GM21528 (cell line): ENCODE data around the gene MAN2C1.
"Not testable (repeated sequence)": the region's sequence is repeated elsewhere in the genome, so short reads cannot be mapped to it uniquely, and the experiment has no call there.

Source experiments
- ATAC-seq: cut with Tn5 transposase; IDR thresholded peaks from one replicate; pipeline ENCODE4 v1.9.1; 2021; ENCODE audit warnings: mild to moderate bottlenecking, moderate library complexity; ENCODE audit not compliant: unreplicated experiment, low FRiP score

The MAN2C1 gene

DNA sequence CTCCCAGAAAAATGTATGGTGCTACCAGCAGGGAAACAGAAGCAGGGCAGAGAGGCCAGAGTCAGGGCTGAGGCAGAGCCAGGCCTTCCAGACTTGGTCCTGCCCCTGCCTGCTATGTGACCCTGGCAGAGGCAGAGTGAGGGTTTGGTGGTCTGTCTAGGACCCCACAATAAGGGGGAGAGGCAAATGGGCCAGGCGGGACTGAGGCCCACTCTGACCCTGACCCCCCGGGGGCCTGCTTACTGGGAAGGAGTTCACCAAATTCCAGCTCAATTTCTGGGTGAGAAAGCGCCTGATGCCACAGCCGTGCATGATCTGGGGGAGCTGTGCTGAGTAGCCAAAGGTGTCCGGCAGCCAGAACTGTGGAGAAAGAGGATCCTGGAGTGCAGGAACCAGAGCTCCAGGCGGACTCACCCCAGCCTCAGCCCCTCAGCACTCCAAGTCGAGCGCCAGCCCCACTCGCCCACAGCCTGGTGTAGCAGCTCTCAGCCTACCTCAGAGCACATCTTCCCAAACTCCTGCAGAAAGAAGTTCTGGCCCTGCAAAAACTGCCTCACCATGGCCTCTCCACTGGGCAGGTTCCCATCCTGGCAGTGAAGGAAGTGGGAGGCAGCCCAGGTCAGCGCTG is 6.9 kb downstream of the MAN2C1 start:
- ATAC-seq, result no peak

DNA sequence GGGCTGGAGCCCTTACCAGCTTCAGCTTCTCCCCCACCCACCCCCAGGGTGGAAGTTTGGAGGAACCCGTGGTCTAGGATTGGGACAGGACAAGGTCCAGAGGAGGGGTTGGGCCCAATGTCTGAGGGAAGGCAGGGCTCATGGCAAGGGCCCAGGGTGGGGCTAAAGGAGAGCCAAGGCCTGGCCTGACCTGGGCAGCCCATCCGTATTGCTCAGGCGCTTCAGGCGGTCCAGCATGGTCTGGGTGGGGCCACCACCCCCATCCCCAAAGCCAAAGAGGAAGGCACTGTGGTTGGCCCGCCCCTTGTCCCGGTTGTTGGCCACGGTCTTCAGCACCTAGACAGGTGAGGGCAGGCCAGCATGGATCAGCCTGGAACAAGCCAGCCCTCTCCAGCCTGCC is 7.6 kb downstream of the MAN2C1 start:
- no peak for ATAC-seq

DNA sequence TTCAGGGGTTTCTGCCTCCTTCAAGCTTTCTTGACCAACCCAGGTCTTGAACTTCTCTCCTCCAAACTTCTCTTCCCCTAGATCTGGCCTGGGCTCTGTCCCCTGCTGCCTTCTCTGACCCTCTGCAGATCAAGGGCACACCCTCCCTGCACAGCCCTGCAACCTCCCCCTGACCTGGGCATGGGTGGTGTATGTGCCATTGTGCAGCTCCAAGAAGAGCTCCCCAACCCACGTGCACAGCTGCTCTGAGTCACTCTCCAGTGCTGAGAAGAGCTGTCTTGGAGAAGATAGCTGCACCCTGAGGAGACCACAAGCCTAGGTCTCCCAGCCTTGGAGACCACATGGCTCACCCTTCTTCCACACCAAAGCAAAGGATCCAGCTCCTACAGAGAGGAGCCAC is 8.0 kb downstream of the MAN2C1 start:
- no peak for ATAC-seq

DNA sequence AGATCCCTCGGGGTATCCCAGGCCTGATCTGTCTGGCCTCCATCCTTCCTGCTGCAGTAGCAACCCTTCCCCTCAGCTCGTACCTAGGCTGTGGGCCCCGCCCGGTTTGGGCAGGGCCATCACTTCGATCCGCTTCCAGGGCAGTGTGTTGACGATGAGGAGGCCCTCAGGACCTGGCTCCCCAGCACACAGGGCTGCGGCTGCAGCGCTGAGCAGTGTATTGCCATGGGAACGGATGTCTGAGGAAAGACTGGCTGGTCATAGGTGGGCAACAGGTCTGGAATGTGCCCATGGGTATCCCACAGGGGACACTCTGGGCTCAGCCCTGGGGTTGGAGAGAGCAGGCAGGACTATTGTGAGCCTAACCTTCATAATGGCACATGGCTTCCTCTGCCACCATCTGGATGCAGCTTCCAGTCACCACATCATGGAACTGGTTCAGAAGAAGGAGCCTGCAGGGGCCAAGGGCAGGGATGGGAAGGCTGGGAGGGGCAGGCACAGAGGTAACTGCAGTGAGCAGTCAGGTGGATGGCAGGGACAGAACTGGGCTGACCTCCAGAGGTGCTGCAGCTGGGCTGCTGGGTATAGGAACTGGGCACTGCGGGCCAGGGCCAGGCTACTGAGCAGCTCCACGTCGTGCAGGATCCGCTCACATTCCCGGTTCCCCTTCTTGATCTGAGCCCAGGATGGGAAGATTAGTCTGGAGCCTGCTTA is 8.7 kb downstream of the MAN2C1 start:
- no peak for ATAC-seq

DNA sequence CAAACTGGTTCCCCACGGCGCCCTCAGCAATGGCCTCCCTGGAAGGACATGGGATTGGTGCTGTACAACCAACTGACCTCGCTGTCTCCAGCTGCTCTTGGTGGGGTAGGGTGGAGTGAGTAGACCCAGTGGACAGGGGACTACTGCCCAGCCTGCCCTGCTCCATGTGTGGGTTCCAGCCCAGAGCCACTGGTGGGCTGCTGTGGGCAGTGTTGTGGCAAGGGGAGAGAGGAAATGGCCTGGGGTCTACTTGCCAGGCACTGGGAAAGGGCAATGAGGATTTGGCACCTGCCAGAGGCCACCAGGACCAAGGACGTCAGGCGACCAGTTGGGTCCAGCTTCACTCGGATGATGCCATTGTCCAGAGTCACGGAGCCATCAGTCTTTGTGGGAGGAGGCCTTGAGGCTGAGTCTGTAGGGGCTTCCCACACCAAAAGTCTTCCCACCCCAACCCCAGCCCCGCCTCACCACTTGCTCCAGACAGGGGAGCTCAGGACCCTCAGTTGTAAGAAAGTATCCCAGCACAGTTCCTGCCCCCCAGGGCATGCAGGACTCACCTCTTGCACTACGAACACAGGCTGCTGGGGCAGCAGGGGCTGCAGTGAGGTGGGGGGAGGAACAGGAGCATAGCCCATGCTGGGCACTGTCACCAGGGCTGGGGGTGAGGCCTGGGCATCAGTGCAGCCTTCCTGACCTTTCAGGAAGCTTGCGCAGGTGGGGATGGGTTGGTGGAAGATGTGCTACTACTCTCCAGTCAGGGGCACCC is 9.5 kb downstream of the MAN2C1 start:
- ATAC-seq, result no peak

DNA sequence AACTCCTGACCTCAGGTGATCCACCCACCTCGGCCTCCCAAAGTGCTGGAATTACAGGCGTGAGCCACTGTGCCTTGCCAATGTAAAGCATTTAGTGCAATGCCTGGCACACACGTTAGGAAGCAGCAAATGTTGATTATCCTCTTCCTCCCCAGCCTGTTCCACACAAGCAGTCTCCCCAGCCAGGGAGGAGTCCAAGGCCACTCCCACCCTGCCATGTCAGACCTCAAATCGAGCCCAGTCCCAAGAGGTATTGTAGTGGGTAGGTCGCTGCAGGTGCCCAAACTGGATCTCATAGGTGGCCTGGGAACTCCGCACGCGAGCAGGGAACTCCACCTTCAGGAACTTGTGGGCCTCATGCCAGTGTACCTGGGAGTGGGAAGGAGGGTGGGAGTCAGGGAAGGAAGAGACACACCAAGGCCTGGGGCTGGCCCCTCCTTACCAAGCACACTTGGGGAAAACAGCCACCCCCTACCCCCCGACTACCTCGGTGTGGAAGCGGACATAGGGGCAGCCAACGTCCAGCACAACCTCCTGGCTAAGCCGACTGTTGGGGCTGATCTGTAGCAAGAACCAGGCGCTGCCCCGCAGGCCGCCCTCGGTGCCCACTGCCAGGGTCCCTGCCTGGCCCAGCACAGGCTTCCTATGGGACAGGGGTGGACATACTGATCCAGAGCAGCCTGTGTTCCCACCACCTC is 10.3 kb downstream of the MAN2C1 start:
- ATAC-seq, result no peak

DNA sequence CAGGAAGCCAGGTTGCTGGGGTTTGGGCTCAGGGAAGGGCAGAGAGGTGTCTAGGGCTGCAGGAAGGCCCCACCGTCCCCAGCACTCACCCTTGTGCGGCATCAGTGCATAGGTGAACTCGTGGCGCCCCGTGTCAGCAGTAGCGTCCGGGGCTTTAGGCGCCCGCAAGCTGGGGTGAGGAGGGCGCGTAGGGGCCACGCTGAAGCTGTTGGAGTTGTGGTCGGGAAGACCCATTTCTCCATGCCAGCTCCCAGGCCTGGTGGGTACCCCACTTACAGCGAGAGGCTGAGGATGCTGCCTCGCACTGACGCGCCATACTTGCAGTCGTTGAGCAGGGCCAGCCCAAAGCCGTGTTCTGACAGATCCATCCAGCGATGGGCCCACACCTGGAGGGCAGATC is 11.9 kb downstream of the MAN2C1 start:
- ATAC-seq, result no peak

DNA sequence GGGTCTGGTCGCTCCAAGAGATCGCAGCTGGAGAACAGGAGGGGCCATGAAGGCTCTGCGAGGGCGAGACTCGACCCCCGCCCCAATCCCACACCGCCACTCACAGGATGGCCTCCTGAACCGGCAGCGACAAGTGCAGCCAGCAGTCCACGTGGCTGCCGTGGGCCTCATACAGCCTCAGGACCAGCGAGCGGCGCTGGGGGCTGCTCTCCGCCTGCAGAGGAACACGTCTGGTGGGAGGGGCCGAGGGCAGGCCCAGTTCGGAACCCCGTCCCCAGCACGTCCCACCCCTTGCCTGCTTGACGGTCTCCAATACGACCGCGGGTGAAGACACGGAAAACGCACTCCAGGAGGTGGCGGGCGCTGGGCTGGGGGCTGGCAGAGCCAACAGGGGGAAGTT is 12.4 kb downstream of the MAN2C1 start:
- no peak for ATAC-seq

DNA sequence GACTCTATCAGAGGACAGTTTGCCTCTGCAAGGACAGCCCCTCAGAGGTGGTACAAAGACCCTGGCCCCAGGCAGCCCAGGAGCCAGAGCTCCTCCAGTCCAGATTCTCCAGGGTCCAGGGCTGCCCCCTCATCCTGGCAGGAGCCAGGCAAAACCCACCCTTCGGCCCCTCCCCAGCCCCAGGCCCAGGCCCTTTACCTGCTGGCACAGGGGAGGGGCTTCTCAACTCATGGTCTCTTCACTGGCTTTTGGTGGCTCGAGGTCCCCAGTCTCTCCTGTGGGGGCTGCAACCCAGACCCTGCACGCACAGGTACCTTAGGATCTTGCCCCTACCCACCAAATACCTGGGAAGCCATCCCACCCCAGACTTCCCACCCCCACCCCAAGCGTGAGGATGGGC is 13.0 kb downstream of the MAN2C1 start:
- no peak for ATAC-seq

DNA sequence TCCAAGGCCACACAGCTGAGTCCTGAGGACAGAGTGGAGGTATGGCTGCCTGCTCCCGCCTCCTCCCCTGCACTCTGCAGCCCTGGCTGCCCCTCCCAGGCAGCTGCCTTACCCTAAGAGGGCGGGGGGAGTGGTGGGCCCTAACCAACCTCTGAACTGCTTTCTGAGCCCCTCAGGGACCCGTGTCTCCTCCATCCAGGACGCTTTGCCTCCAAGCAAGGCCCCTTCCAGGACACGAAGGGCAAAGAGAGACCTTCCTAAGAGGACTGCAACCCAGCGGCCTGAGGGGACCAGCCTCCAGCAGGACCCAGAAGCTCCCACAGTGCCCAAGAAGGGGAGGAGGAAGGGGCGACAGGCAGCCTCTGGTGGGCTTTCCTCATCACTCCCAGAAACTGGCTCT is 14.0 kb downstream of the MAN2C1 start:
- no peak for ATAC-seq

DNA sequence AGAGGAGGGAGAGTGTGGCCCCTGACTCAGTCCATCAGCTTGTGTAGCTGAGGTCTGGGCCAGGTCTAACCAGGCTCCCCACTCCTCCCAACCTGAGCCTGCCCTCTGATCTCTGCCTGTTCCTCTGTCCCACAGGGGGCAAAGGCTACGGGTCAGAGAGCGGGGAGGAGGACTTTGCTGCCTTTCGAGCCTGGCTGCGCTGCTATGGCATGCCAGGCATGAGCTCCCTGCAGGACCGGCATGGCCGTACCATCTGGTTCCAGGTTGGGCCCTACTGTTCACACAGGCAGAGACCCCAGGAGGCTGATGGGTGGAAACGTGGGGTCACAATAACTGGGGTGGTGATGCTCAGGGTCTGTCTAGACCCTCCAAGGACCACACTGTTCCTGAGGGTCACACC is 14.8 kb downstream of the MAN2C1 start:
- no peak for ATAC-seq

DNA sequence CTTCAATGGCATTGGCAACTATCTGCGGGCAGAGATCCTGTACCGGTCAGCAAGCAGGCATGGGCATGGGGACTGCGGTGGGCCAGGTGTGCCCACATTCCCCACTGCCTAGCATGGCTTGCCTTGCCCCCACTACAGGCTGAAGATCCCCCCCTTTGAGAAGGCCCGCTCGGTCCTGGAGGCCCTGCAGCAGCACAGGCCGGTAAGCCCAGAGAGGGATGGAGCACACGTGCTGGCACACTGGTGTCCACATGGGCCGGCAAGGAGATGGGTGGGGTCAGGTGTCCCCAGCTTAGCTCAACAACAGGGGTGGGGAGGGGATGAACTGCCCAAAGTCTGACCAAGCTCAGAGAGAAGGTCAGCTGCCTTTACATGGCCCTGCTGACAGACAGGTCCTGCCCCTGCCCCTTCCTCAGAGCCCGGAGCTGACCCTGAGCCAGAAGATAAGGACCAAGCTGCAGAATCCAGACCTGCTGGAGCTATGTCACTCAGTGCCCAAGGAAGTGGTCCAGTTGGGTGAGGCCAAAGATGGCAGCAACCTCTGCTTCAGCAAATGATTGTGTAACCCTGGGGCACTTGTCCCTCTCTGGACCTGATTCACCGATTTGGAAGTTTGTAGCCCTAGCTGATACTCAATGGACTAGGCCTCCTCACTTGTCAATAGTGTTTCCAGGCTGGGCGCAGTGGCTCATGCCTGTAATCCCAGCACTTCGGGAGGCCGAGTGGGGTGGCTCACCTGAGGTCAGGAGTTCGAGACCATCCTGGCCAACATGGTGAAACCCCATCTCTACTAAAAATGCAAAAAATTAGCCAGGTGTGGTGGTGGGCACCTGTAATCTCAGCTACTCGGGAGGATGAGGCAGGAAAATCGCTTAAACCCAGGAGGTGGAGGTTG is 16.0 kb downstream of the MAN2C1 start:
- no peak for ATAC-seq

DNA sequence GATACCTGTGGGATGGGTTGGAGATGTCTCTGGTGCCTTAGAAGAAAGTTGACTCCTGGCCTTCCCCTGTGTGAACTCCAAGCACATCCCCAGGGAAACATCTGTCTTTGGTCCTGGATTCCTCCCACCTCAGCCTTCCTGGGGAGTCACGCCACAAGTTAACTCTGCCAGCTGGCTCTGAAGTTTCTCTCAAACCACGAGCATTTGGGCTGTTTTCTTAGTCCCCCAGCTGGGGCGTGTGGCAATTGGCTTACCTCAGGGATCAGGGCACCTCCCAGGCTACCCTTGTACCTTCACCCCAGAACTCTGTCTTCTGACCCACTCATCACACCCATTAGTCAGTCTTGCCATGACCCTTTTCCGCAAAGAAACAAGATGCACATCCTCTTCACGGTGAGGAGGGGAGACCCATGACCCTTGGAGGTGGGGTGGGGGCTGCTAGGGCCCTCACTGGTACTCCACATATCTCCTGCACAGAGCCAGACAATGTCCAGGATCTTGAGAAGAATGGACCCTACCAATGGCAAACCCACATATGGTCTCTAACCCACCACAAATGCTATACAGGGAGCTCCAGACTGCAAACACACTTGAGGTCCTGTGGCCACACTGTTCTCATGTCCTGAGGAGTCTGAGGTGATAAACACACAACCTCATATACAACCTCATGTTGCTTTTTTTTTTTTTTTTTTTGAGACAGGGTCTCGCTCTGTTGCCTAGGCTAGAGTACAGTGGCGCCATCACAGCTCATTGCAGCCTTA is 17.6 kb downstream of the MAN2C1 start:
- ATAC-seq, result no peak

DNA sequence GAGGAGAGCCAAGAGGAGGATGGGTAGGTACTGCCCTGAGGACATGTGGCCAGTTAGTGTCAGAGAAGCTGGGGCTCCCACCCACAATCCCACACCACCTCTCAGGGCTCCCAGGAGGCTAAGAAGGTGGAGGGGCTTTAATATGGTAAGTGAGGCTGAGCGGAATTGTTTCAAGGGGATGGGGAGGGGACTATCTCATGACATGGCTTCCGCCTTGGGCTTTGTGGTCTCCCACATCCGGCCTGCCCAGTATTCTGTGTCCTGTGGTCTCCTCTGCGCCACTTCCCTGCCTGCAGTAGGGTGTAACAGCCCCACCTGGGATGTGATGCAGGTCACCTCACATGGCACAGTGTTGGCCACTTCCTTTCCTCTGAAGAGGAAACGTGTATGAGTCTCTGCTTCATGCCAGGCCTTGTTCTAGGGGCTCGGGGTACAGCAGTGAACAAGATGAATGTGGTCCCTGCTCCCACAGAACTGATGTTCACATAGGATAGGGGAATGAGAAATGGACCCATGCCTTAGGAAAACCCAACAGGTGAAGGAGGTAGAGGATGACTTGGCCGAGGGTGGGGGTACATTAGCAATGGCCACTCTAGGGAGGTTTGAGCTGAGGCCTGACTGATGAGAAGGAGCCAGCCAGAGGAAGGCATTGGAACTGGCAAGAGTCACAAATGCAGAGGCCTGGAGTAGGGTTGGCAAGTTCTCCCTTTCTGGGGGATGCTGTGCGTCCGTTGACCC is 18.4 kb downstream of the MAN2C1 start:
- no peak for ATAC-seq

DNA sequence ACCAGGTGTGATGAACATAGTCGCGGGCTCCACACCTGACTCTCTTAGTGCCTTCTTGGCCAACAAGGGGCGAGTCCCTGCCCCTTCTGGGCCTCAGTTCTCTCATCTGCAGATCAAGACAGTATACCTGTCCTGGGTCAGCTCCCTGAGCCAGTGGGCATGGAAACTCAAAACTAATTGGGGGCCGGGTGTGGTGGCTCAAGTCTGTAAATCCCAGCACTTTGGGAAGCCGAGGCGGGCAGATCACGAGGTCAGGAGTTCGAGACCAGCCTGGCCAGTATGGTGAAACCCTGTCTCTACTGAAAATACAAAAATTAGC is 19.1 kb downstream of the MAN2C1 start:
- ATAC-seq, result not testable (repeated sequence)

DNA sequence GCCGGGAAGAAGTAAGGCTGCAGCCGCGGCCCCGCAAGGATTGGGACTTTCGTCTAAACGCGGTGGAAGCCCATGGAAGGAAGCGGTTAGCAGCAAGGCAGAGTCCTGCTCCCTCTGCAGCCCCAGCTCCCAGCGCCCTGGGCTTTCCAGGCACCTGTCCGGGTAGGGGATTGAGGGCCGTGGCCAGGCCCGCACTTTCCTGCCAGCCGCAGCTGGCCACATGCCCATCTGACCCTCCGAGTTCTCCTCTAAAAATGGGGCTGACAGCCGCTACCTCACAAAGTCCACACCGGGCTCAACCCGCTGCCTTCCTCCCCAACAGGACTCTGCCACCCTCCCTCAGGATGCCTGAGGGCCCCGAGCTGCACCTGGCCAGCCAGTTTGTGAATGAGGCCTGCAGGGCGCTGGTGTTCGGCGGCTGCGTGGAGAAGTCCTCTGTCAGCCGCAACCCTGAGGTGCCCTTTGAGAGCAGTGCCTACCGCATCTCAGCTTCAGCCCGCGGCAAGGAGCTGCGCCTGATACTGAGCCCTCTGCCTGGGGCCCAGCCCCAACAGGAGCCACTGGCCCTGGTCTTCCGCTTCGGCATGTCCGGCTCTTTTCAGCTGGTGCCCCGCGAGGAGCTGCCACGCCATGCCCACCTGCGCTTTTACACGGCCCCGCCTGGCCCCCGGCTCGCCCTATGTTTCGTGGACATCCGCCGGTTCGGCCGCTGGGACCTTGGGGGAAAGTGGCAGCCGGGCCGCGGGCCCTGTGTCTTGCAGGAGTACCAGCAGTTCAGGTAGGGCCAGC is 19.7 kb downstream of the MAN2C1 start:
- ATAC-seq, result no peak

DNA sequence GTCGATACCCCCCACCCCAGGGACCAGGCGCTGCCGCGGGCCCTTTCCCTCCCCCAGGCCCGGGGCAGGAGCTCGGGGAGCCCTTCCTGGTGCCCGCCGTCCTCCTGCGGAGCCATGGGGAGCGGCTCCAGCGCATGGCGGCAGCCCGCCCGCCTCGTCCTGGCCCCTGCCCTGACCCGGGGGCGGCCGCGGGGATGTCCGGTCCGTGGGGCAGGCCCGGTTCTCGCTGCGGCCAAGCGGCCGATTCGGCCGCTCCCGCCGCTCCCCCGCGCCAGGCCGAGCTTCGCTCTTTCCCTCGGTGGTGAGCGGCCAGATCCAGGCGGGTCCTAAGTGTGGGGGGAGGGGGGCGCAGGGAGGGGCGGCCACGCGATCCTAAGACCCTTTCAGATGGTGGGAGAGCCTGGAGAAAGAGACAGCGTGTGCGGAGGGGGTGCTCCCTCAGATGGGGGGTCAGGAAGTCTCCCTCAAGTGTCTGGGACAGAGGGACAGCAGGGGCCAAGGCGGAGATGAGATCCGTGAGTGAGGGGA is 20.3 kb downstream of the MAN2C1 start:
- ATAC-seq, result no peak
